HG02852 (cell line): ENCODE measurements around the gene SYNE2.
"Not testable (repeated sequence)": the region's sequence is repeated elsewhere in the genome, so short reads cannot be mapped to it uniquely, and the experiment has no call there.

Source experiments
- ATAC-seq: cut with Tn5 transposase; IDR thresholded peaks from one replicate; pipeline ENCODE4 v1.9.1; 2021; ENCODE audit warnings: mild to moderate bottlenecking, moderate library complexity; ENCODE audit not compliant: unreplicated experiment

SYNE2 gene

DNA sequence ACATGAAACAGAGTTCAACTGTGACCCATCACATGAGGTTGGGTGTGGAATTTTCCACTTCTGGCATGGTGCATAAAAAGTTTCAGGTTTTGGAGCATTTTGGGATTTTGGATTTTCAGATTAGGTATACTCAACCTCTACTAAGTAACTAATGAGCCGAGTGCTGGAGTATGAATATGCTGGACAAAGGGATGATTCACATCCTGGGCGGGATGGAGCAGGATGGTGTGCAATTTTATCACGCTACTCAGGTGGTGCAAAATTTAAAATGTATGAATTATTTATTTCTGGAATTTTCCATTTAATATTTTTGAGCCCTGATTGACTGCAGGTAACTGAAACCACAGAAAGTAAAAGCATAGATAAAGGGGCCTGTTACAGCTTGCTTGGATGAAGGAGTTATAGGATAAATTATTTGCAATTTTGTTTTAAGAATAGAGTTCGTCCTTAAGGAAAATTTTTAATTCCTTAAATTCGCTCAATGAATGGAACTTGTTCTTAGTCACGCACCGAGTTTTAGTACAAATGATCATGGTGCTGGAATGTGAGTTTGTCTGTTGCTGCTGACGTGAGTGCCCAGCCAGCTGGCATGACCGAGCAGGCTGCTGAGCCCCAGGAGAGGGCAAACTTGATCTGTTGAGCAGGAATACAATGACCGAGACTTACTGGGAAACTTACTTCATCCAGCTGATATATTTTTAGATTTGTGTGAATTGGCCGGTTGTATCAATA is 265.0 kb downstream of the SYNE2 start:
- ATAC-seq, result no peak

DNA sequence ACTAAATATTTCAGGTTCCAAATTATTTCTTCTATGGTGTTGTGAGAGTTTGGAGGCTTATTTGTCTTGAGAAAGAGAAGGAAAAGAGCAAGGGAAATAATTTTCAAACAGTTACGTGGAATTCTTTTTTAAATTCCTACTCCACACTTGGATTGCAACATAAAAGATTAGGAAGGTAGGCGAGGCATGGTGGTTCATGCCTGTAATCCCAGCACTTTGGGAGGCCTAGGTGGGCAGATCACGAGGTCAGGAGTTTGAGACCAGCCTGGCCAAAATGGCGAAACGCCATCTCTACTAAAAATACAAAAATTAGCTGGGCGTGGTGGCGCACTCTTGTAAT is 265.6 kb downstream of the SYNE2 start:
- not testable (repeated sequence) for ATAC-seq

DNA sequence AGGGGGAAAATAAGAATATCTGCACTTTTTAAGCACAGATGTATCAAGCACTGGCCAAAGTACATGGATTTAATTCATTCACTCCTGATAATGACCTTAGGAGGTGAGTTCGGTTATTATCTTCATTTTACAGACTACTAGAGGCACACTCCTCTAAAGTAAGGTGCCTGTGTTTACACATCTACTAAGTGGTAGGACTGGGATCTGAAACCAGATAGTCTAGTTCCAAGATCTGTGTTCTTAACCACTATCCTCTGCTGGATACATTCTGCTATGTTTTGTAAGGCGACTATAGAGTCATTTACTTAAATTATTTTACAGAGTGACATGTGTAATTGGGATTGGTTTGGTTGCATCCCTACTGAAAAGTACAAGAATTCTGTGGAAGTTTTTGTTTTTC is 266.1 kb downstream of the SYNE2 start:
- ATAC-seq, result no peak

DNA sequence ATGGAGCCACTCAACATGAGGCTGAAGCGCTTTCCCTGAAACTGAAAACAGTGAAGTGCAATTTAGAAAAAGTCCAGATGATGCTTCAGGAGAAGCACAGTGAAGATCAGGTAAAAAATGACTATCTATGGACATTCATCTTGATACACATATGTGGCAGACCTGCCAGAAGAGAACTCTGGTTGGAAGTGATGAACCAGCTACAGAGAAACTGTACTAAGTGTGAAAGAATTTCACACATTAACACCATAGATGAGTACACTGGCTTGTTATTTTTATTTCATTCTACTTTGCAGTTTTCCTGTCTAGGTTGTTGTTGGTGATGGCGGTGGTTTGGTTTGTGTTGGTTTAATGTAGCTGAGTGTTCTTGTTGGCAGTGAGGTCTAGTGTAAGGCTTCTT is 266.7 kb downstream of the SYNE2 start:
- ATAC-seq, result no peak

DNA sequence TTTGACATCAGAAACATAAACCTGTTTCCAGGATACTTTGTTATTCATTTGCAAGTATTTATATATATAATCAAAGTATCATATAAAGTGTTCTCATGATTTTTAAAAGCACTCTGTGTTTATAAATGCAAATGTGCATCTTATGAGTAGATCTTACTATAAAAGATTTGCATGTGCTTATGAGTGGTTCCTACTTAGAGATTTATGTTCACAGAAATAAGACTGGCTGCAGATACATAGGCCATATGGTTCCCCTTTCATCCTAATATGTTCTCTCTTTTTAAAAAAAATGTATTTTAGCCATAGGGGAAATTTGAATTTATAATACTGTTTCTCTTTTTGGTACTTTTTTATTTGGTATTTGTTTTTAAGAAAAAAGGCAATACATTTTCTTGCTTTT is 267.2 kb downstream of the SYNE2 start:
- ATAC-seq, result no peak

DNA sequence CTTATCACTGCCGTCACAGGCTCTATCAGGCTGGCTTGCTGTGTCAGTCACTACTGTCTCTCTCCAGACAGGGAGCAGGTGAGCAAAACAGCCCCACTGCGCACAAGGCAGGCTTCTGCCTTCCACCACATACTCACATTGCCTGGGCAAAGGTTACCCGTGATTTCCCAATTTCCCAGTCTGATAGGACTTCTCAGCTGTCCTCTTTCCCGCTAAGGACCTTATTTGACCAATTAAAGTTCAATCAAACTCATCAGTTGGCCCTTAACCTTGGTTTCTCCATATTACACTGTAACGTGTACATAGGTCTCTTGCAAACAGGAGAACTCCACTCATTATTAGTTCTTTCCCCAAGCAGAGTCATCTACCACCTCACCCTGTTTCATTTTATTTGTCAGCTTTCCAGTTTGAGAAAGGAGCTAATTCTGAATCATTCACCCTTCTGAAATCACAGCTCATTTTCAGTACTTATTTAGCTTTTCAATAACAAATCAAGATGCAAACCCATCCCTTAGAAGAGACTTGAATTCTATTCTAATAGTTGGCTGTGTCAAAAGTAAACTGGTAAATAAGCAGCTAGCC is 270.5 kb downstream of the SYNE2 start:
- ATAC-seq, result no peak

DNA sequence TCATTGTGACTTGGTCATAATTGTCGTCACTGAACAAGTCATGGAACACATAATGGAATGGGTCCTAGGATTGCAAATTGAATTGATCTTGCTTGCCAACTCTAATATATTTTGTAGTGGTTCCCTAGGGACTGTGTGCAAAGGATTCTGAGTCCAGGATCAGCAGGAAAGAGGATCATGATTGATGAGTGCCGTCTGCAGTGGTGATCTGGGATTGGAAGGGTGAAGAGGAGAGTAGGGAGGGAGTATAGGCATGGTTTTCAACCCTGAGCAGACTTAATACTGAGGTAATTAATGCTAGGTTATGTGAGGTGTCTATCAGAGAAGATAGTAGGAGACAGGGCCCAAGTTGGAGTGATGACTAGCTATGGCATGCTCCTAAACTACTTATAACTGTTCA is 272.5 kb downstream of the SYNE2 start:
- no peak for ATAC-seq

DNA sequence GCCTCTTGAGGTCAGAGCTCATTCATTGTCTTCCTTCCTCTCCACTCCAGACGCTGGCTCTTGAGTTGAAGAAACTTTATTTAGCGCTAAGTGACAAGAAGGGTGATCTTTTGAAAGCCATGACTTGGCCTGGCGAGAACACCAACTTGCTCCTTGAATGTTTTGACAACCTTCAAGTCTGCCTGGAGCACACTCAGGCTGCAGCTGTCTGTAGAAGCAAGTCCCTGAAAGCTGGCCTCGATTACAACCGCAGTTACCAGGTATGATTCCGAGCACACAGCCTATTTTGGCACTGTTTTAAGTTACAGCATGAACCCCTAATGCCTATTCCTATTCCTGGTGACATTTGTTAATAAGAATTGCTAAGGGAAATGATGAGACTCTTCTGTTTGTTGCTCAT is 273.7 kb downstream of the SYNE2 start:
- no peak for ATAC-seq

DNA sequence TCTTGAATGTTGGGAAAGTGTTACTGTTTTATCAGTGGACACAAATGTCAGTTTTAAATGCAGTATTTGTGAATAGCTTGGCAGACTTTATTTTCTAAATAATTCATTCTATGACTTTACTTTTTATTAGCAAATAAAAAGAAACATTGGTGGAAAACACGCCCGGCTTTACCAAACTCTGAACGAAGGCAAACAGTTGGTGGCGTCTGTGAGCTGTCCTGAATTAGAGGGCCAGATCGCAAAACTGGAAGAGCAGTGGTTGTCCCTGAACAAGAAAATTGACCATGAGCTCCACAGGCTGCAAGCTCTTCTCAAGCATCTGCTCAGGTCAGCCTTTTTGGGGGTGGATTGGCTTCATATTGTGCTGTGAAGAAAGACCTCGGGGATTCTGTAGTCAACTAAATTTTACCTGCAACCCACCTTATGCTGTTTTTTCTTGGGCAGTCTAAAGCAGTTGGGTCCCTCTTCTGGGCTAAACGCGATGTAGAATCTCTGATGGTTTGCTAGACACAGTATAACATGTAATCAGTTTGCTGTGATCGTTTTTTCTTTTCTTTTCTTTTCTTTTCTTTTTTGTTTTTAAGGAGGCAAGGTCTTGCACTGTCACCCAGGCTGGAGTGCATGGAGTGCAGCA is 285.0 kb downstream of the SYNE2 start:
- ATAC-seq, result no peak

DNA sequence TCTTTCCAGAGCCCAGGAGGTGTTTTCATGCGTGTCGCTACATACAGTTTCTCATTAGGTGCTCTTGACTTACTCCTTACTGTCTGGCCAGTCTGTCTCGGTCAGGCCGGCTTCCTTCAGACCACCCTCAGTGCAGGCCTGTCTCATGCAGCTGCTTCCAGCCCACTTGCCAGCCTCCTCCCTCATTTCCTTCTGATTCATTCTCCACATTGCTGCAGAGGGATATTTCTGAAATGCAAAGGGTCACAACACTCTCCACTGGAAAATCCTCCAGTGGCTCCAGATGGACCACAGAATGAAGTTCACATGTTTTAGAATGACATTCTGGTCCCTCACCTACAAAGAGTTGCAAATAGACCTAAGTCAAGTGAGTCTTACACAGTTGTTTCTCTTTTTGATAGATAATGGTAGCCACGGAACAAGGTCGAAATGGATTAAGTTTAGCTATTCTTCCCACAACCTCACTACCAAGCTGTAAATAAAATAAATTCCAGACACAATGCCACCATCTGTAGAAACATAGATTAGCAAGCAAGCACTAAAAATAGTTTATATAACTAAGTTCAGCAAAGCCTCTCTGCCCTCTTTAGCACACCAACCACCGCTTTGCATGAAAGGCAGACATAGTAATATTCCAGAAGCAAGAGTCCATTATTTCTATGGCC is 294.5 kb downstream of the SYNE2 start:
- no peak for ATAC-seq

DNA sequence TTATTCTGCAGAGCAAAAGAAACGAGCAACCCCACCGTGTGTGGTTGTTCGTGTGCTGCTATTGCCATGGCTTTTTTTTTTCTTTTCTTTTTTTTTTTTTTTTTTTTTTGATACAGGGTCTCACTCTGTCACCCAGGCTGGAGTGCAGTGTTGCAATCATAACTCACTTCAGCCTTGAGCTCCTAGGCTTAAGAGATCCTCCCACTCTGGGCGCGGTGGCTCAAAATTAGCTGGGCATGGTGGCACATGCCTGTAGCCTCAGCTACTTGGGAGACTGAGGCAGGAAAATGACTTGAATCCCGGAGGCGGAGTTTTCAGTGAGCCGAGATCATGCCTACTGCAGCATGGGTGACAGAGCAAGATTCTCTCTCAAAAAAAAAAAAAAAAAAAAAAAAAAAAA is 297.1 kb downstream of the SYNE2 start:
- ATAC-seq, result no peak

DNA sequence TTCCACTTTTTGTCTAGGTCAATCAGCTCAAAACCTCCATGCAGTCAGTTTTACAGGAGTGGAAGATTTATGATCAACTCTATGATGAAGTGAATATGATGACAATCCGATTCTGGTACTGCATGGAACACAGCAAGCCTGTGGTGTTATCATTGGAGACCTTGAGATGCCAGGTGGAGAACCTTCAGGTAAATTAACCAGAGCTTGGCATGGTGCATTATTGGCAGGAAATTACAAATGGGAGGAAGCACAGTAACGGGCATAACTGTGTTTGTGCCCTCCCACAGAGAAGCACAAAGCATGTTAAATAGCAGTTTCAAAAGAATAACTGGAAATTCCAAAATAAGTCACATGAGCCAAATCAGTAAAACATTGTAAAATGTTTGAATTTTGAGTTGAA is 305.8 kb downstream of the SYNE2 start:
- ATAC-seq, result no peak

DNA sequence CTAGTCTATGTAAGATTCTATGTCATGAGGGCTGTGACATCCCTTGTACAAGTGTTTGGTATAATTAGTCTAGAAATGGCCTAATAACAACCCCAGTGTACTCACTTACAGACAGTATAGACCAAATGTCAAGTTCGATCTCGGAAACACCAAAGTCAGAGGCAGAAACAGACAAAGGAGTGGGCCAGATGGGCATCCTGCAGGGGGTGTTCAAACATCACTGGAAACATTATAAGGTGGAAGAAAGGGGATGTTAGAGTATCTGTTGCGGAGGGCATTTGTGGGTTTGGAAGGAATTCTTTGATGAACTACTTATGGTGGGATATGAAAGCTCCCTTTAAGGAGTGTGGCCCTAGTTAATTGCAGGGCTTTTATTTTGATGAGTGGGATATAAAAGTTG is 306.8 kb downstream of the SYNE2 start:
- no peak for ATAC-seq

DNA sequence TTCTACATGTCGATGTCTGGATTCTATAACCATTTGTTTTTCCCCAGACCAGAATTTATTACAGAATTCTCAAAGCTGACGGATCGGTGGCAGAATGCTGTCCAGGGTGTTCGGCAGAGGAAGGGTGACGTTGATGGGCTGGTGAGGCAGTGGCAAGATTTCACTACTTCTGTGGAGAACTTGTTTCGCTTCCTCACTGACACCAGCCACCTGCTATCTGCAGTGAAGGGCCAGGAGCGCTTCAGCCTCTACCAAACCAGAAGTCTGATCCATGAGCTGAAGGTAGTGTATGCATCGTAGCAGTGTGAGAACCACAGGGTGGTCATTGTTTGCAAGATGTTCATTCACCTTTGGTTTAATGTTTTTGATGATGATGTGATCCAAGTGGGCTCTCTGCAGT is 317.4 kb downstream of the SYNE2 start:
- ATAC-seq, result no peak

DNA sequence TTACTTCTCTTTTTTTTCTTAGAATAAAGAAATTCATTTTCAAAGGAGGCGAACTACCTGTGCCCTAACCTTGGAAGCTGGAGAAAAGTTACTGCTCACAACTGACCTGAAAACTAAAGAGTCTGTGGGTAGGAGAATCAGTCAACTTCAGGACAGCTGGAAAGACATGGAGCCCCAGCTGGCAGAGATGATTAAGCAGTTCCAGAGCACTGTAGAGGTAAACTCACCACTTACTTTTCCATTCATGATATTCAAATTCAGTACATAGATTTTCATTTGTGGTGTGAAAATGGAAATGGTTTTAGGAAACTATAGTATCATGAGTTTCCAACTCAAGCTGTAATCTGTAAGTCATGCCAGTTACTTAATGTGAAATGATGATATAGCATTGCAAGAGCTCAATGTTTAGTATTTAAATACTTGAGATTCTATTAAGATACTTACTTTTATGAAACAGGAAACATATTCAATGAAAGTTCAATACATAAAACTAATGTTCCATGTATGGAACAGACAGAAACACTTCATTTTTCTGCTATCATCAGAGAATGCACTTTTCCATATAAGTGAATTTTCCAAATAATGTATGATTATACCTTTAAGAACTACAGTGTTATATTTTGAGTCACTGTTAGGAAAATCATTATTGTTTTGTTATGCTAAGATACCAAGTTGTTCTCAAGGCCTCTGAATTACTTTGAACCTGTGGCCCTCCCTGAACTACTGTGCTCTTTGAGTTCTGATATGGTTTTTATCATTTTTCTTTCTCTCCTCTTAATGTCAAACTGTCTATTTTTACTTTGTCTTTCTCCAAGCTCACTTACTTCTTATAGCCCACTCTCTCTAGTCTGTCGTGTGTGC is 322.3 kb downstream of the SYNE2 start:
- ATAC-seq, result no peak

DNA sequence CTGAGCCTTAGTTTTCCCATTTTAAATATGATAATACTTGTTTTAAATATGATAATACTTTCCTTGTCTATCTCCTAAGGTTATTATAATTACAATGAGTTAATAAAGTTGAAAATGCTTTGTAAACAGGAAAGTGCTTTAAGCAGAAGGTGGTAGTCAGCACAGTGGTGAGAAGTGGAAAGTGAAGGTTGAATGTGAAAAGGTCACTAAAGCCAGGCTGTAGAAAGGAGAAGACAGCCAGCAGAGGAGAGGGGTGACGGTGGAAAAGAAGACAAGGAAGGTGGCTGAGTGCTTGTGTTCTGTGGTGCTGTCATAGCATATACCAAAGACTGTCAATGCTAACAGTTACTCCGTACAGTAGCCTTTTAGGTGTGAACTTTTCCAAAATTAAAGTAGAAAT is 323.5 kb downstream of the SYNE2 start:
- ATAC-seq, result no peak

DNA sequence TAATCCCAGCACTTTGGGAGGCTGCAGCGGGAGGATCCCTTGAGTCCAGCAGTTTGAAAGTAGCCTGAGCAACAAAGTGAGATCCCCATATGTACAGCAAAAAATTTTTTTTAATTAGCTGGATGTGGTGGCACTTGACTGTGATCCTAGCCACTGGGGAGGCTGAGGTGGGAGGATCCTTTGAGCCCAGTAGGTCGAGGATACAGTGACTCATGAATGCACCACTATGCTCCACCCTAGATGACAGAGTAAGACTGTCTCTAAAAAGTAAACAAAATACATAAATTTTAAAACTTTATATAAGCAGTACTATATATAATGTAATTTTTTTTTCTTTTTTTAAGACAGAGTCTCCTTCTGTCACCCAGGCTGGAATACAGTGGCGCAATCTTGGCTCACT is 326.0 kb downstream of the SYNE2 start:
- ATAC-seq, result no peak

DNA sequence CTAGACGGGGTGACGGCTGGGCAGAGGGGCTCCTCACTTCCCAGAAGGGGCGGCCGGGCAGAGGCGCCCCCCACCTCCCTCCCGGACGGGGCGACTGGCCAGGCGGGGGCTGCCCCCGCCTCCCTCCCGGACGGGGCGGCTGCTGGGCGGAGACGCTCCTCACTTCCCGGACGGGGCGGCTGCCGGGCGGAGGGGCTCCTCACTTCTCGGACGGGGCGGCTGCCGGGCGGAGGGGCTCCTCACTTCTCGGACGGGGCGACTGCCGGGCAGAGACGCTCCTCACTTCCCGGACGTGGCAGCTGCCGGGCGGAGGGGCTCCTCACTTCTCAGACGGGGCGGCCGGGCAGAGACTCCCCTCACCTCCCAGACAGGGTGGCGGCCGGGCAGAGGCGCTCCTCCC is 330.1 kb downstream of the SYNE2 start:
- not testable (repeated sequence) for ATAC-seq

DNA sequence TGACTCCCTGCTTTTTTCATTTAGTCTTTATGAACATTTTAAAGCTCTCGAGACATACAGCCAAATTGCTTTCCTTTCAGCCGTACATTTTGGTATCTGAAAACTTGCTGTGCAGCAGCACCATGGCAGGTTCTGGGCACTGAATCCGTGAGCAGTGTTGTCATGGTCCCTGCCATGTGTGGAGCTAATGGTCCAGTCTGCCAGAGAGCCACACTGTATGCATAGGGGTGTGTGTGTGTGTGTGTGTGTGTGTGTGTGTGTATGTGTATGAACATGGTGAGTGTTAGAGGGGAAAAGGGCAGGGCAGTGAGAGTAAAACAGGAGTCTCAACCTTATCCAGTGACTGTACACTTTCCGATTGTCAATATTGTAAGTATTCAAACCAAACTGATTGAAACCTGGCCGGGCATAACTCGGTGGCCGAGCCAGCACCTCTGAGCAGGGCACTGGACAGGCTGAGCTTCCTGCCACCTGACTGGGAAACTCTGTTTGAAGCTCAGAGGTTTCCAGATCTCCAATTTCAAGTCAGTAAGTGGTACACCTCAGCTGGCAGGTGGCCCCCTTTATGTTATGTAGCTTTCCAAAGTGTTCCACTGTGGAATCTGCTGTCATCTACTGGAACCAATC is 331.4 kb downstream of the SYNE2 start:
- no peak for ATAC-seq

DNA sequence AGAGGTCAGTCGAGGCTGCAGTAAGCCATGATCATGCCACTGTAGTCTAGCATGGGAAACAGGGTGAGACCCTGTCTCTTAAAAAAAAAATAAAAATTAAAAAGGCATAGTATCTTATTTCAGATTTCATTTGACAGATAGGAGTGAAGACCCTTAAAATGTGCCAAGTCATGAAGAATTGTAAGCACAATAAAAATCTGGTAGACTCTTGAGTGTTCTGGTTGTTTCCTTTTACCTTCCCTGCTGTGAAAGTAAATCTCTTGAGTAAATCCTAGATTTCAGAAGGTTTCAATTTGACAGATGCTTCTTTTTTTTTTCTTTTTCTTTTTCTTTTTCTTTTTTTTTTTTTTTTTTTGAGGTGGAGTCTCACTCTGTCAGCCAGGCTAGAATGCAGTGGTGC is 332.4 kb downstream of the SYNE2 start:
- no peak for ATAC-seq
